ENCODE data around the gene PAK4. TPM values are rescaled to one million over a fixed set of nuclear protein-coding genes. Genes with fewer than 3 reads are reported as not detected.

The PAK4 gene
- total and polyA plus RNA-seq, 9 of the 15 experiments (the other 6 are each of a cell fraction or from before 2014, with no cell fraction given) = 0.21 to 33.5 (median 5.8) TPM

GRCh38 chr19:39125554-39126311 lies at the start of gene PAK4 (continued):
- TF ChIP-seq, protein P1, sequence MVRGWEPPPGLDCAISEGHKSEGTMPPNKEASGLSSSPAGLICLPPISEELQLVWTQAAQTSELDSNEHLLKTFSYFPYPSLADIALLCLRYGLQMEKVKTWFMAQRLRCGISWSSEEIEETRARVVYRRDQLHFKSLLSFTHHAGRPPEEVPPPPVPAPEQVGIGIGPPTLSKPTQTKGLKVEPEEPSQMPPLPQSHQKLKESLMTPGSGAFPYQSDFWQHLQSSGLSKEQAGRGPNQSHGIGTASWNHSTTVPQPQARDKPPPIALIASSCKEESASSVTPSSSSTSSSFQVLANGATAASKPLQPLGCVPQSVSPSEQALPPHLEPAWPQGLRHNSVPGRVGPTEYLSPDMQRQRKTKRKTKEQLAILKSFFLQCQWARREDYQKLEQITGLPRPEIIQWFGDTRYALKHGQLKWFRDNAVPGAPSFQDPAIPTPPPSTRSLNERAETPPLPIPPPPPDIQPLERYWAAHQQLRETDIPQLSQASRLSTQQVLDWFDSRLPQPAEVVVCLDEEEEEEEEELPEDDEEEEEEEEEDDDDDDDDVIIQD (CRISPR knock-in tag; IDR thresholded peaks at IDR 0.05) = no peak
- TF ChIP-seq TBP (optimal IDR thresholded peaks at IDR 0.05; ENCODE audit: low read depth, low read length) = peak; percentile 89
- no peak for TF ChIP-seq ZNF764 (CRISPR knock-in tag; IDR thresholded peaks at IDR 0.05; ENCODE audit: low read depth)
- TF ChIP-seq CHD1 (IDR thresholded peaks at IDR 0.05; ENCODE audit: low read length) = peak; percentile 81
- peak; percentile 77 to 80; a peak in 2 of 4 replicates for TF ChIP-seq TEAD1 (CRISPR knock-in tag; IDR thresholded peaks at IDR 0.05)
- TF ChIP-seq MBD2 (IDR thresholded peaks at IDR 0.05; ENCODE audit: borderline replicate concordance, low read depth) = peak; percentile 88
- peak; percentile 70; the same call in 1 of the 2 replicates for TF ChIP-seq MTA3 (IDR thresholded peaks at IDR 0.05; ENCODE audit: borderline replicate concordance)
- TF ChIP-seq ASH1L (IDR thresholded peaks at IDR 0.05; ENCODE audit: borderline replicate concordance, low read depth, partially characterized antibody) = peak; percentile 81
- TF ChIP-seq HDAC1 (IDR thresholded peaks at IDR 0.05) = peak; percentile 42 to 97; a peak in 3 of 4 replicates
- no peak for TF ChIP-seq PTRF (tag; IDR thresholded peaks at IDR 0.05)
- TF ChIP-seq ZC3H11A (IDR thresholded peaks at IDR 0.05; ENCODE audit: low read depth, low read length) = no peak
- 0 out of 2 replicates have a peak, but pooled peaks have one; percentile 5 for TF ChIP-seq JUND (IDR thresholded peaks at IDR 0.05; ENCODE audit: borderline replicate concordance, low read depth, low read length)
- no peak; the same call in 2 of the 3 replicates for TF ChIP-seq JUND (tag; IDR thresholded peaks at IDR 0.05; ENCODE audit: borderline replicate concordance, low read depth, low read length)
